WERI-Rb-1 (cell line): ENCODE measurements around the gene MUCL3.

Experiments
- DNase-seq: peaks from one replicate; pipeline ENCODE4 v3.0.0-alpha.2; 2020
- H3K27ac ChIP-seq: fragments of 250-450 bp; sonication (Bioruptor Pico); 2 replicates; pipeline ENCODE4 v1.5.1; 2020; ENCODE audit warnings: mild to moderate bottlenecking, moderate library complexity
- H3K27me3 ChIP-seq: fragments of 250-450 bp; sonication (Bioruptor Pico); 2 replicates; pipeline ENCODE4 v1.5.1; 2021; ENCODE audit warnings: mild to moderate bottlenecking, low read depth, moderate library complexity; ENCODE audit not compliant: insufficient read depth, severe bottlenecking
- H3K36me3 ChIP-seq: fragments of 250-450 bp; sonication (Bioruptor Pico); 2 replicates; pipeline ENCODE4 v1.5.1; 2020; ENCODE audit warnings: mild to moderate bottlenecking, moderate library complexity
- H3K4me3 ChIP-seq: 2 replicates; pipeline ENCODE4 v1.5.1; 2011; ENCODE audit warnings: low read depth, mild to moderate bottlenecking, control low read depth, low read length
- H3K9me3 ChIP-seq: fragments of 250-450 bp; sonication (Bioruptor Pico); 2 replicates; pipeline ENCODE4 v1.5.1; 2021; ENCODE audit warnings: mild to moderate bottlenecking, moderate library complexity; ENCODE audit not compliant: severe bottlenecking
- CTCF ChIP-seq: IDR thresholded peaks from 2 replicates; pipeline ENCODE4 v1.5.1; 2011; ENCODE audit warnings: low read depth, mild to moderate bottlenecking, control low read depth, inconsistent platforms, low read length

The MUCL3 gene

GRCh38 chr6:31002471-31002870, 61.7 kb downstream of the MUCL3 start:
- peaks cover 33% of the 10 kb centered on the region for H3K27me3 ChIP-seq
- H3K4me3 ChIP-seq, result no peak overlapping the region
- H3K9me3 ChIP-seq, result peaks cover 2% of the 10 kb centered on the region
- TF ChIP-seq CTCF, result no peak
- no peak overlapping the region for H3K27ac ChIP-seq
- DNase-seq, result no peak
- H3K36me3 ChIP-seq, result no peaks in the 10 kb centered on the region
